B cell (primary cell): ENCODE data around the gene CCNT1.

Experiments
- CTCF ChIP-seq: fragments of 200-600 bp; IDR thresholded peaks from one replicate; pipeline ENCODE4 v1.8.0; 2022; ENCODE audit warnings: antibody characterized with exemption, mild to moderate bottlenecking
- EZH2 ChIP-seq: IDR thresholded peaks from 2 replicates; pipeline ENCODE4 v1.6.1; 2012; ENCODE audit warnings: borderline replicate concordance, low read depth, mild to moderate bottlenecking, moderate library complexity, low read length; ENCODE audit not compliant: insufficient read depth, poor library complexity, severe bottlenecking

GRCh38 chr12:48640854-48641253 is 75.7 kb downstream of the CCNT1 start:
- TF ChIP-seq CTCF: no peak
- no peak for TF ChIP-seq EZH2
